ENCODE data around the gene GALC.
A peak's percentile ranks its signal among the peaks of the same experiment; 100 is the strongest.

GALC gene

DNA sequence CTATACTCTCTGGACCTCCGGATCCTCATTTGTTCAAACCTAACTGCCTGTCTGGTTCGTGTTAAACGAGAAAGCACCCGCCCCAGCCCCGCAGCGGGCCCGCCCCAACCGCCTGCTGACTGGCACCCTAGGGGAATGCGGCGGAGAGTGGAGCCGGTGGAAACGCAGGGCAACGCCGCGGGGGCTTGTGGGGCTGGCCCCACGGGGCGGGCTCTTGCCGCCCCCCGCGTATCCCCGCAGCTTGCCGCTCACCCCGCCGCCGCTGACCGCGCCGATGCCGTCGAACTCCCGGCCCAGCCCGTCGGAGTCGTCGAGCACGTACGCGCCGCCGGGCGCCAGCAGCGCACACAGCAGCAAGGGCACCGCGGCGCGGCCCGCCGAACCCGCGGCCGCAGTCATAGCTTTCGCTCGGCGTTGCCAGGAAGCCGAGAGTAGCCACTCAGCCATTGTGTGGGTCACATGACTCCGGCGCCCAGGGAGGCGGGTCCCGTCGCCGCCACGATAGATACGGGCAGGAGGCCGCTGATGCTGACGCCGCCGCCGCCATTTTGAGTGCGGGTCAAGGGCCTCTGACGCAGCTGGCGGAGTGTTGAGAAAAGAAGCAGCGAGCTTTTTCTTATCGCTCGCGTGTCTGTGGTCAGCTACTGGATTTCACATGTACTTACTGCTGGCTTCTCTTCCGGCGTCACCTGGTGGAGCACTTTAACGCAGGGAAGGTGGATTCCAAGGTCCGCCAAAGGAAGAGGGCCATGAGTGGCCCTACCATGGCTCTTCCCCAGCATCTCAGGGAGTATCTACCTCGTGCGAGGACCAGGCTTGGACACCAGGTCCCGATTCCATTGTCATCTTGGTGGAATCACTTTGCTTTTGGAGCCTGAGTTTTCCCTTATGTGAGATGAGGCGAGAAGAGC, at the start of gene GALC:
Gene GALC (minus strand): TSS at position 465 of the 911 bp plus-strand sequence. CDS start 18 bp downstream, at position 447.
- Mint-ChIP-seq H3K36me3 (ENCODE audit: low read depth) (no peaks in the 10 kb centered on the region), H3K9me3 (no peaks in the 10 kb centered on the region), H3K4me3 (peak within 1 kb of the TSS; percentile 88 to 91 (median 89)), H3K27me3 (ENCODE audit: low read depth) (no peaks in the 10 kb centered on the region), H3K27ac (peak within 1 kb of the TSS; percentile 96 to 99 (median 96)), H3K4me1 (peaks cover 49% of the 10 kb centered on the region)
- no peak for TF ChIP-seq CTCF (IDR thresholded peaks at IDR 0.05; ENCODE audit: unreplicated experiment in 3 of 3)

- no peaks in the 10 kb centered on the region for H3K36me3 Mint-ChIP-seq (ENCODE audit: low read depth)
- H3K9me3 Mint-ChIP-seq, result no peaks in the 10 kb centered on the region
- TF ChIP-seq CTCF (IDR thresholded peaks at IDR 0.05; ENCODE audit: unreplicated experiment in 3 of 3), result no peak
- H3K4me3 Mint-ChIP-seq, result no peak overlapping the region
- no peaks in the 10 kb centered on the region for H3K4me1 Mint-ChIP-seq
- peaks cover 4% of the 10 kb centered on the region for H3K27me3 Mint-ChIP-seq (ENCODE audit: low read depth)
- H3K27ac Mint-ChIP-seq, result no peak overlapping the region
Measured at GRCh38 chr14:88040146-88040545, 47.2 kb upstream of the GALC start.

DNA sequence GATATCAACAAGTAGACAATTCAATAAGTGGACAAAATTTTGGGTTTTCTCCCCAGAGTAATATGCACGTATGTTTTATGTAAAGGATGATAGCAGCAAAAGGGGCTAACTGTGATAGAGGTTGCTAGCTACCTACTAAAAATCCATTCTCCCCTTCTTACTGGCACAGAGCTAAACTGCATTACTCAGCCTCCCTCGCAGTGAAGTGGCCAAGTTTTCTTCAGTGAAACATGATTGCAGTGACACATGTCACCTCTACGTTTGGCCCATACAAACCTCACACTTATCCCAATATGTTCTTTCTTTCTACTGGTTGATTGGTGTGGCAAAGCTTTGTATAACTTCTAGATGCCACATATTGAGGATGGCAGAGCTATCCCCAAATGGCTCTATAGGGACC, 46.2 kb upstream of the GALC start:
- Mint-ChIP-seq H3K4me3 (no peak overlapping the region), H3K27me3 (ENCODE audit: low read depth) (peaks cover 4% of the 10 kb centered on the region), H3K27ac (no peak overlapping the region), H3K9me3 (no peaks in the 10 kb centered on the region), H3K36me3 (ENCODE audit: low read depth) (no peaks in the 10 kb centered on the region), H3K4me1 (no peaks in the 10 kb centered on the region)
- TF ChIP-seq CTCF (IDR thresholded peaks at IDR 0.05; ENCODE audit: unreplicated experiment in 3 of 3), result no peak

- Mint-ChIP-seq H3K4me3 (no peak overlapping the region), H3K4me1 (no peaks in the 10 kb centered on the region), H3K36me3 (ENCODE audit: low read depth) (no peaks in the 10 kb centered on the region), H3K27ac (no peak overlapping the region), H3K9me3 (no peaks in the 10 kb centered on the region), H3K27me3 (ENCODE audit: low read depth) (peaks cover 4% of the 10 kb centered on the region)
- no peak for TF ChIP-seq CTCF (IDR thresholded peaks at IDR 0.05; ENCODE audit: unreplicated experiment in 3 of 3)
Measured at GRCh38 chr14:88037325-88037724, 44.3 kb upstream of the GALC start.

GRCh38 chr14:88036422-88036821, 43.4 kb upstream of the GALC start:
- Mint-ChIP-seq H3K27ac (no peak overlapping the region), H3K36me3 (ENCODE audit: low read depth) (no peaks in the 10 kb centered on the region), H3K9me3 (no peaks in the 10 kb centered on the region), H3K4me1 (no peaks in the 10 kb centered on the region), H3K27me3 (ENCODE audit: low read depth) (peaks cover 4% of the 10 kb centered on the region), H3K4me3 (no peak overlapping the region)
- no peak for TF ChIP-seq CTCF (IDR thresholded peaks at IDR 0.05; ENCODE audit: unreplicated experiment in 3 of 3)

- H3K4me1 Mint-ChIP-seq, result no peaks in the 10 kb centered on the region
- no peak overlapping the region for H3K4me3 Mint-ChIP-seq
- TF ChIP-seq CTCF (IDR thresholded peaks at IDR 0.05; ENCODE audit: unreplicated experiment in 3 of 3), result no peak
- H3K9me3 Mint-ChIP-seq, result no peaks in the 10 kb centered on the region
- H3K27me3 Mint-ChIP-seq (ENCODE audit: low read depth), result peaks cover 4% of the 10 kb centered on the region
- peak overlapping the region in 1 of 3 experiments; percentile 54 for H3K27ac Mint-ChIP-seq
- no peaks in the 10 kb centered on the region for H3K36me3 Mint-ChIP-seq (ENCODE audit: low read depth)
Measured at GRCh38 chr14:88034076-88034475, 41.1 kb upstream of the GALC start.

All from nephron (organoid).